Measurements from ENCODE around the gene EFEMP2. TPM values are rescaled to one million over a fixed set of nuclear protein-coding genes. Genes with fewer than 3 reads are reported as not detected.
A peak's percentile ranks its signal among the peaks of the same experiment; 100 is the strongest.

Gene EFEMP2
- total RNA-seq, 1 donor from 2014 or later, result 97.3 TPM

DNA sequence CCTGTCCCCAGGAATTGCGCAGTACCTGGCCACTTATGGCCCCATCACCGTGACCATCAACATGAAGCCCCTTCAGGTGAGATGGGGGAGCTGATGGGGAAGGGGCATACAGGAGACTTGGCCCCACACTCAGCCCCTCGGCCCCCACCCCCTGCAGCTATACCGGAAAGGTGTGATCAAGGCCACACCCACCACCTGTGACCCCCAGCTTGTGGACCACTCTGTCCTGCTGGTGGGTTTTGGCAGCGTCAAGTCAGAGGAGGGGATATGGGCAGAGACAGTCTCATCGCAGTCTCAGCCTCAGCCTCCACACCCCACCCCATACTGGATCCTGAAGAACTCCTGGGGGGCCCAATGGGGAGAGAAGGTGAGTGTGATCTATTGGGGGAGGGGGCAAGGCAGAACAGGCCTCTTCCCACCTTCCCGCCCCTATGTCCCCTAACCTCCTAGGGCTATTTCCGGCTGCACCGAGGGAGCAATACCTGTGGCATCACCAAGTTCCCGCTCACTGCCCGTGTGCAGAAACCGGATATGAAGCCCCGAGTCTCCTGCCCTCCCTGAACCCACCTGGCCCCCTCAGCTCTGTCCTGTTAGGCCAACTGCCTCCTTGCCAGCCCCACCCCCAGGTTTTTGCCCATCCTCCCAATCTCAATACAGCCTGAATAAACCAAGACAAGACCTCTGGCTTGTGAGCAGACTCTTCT is 10.6 kb upstream of the EFEMP2 start:
- Mint-ChIP-seq H3K4me1 (ENCODE audit: low read depth, unreplicated experiment) (peaks cover 10% of the 10 kb centered on the region), H3K9me3 (ENCODE audit: unreplicated experiment) (no peaks in the 10 kb centered on the region), H3K4me3 (ENCODE audit: unreplicated experiment) (peak overlapping the region; percentile 45), H3K27me3 (ENCODE audit: low read depth, unreplicated experiment) (no peaks in the 10 kb centered on the region), H3K36me3 (ENCODE audit: low read depth, unreplicated experiment) (peaks cover 14% of the 10 kb centered on the region), H3K27ac (ENCODE audit: unreplicated experiment) (no peak overlapping the region)
- Histone ChIP-seq H3K4me1 (ENCODE audit: insufficient read depth, low read length) (peaks cover 29% of the 10 kb centered on the region), H3K9ac (ENCODE audit: low read length) (no peak overlapping the region), H3K79me2 (ENCODE audit: insufficient read depth, low read length) (peaks cover 36% of the 10 kb centered on the region), H3K27ac (ENCODE audit: low read depth, low read length) (no peak overlapping the region), H3K27me3 (ENCODE audit: insufficient read depth, low read length) (no peaks in the 10 kb centered on the region), H3K9me3 (ENCODE audit: insufficient read depth, low read depth, low read length) (no peaks in the 10 kb centered on the region), H4K20me1 (ENCODE audit: insufficient read depth, low read length) (peaks cover 41% of the 10 kb centered on the region), H3K4me3 (ENCODE audit: insufficient read depth, low read depth, low read length) (no peak overlapping the region), H3K4me2 (ENCODE audit: low read length) (no peak overlapping the region), H3K36me3 (ENCODE audit: insufficient read depth, low read length) (peaks cover 14% of the 10 kb centered on the region), H2AFZ (ENCODE audit: low read depth, low read length) (no peak overlapping the region)
- DNase-seq (ENCODE audit: low read depth), result no peak
- no peak for FAIRE-seq
- TF ChIP-seq EZH2 (IDR thresholded peaks at IDR 0.05; ENCODE audit: insufficient read depth, low read length) (no peak), CTCF (IDR thresholded peaks at IDR 0.05; ENCODE audit: insufficient read depth, low read depth, low read length) (no peak)

- Histone ChIP-seq H3K9me3 (ENCODE audit: insufficient read depth, low read depth, low read length) (no peaks in the 10 kb centered on the region), H3K4me3 (ENCODE audit: insufficient read depth, low read depth, low read length) (no peak overlapping the region), H3K4me1 (ENCODE audit: insufficient read depth, low read length) (peaks cover 24% of the 10 kb centered on the region), H3K4me2 (ENCODE audit: low read length) (no peak overlapping the region), H3K27me3 (ENCODE audit: insufficient read depth, low read length) (no peaks in the 10 kb centered on the region), H2AFZ (ENCODE audit: low read depth, low read length) (no peak overlapping the region), H4K20me1 (ENCODE audit: insufficient read depth, low read length) (peaks cover 36% of the 10 kb centered on the region), H3K36me3 (ENCODE audit: insufficient read depth, low read length) (peaks cover 14% of the 10 kb centered on the region), H3K27ac (ENCODE audit: low read depth, low read length) (no peak overlapping the region), H3K9ac (ENCODE audit: low read length) (no peak overlapping the region), H3K79me2 (ENCODE audit: insufficient read depth, low read length) (peaks cover 28% of the 10 kb centered on the region)
- no peak for TF ChIP-seq CTCF (IDR thresholded peaks at IDR 0.05; ENCODE audit: insufficient read depth, low read depth, low read length)
- no peak for TF ChIP-seq EZH2 (IDR thresholded peaks at IDR 0.05; ENCODE audit: insufficient read depth, low read length)
- H3K4me3 Mint-ChIP-seq (ENCODE audit: unreplicated experiment), result peak overlapping the region; percentile 68
- DNase-seq (ENCODE audit: low read depth), result no peak
- H3K4me1 Mint-ChIP-seq (ENCODE audit: low read depth, unreplicated experiment), result peaks cover 10% of the 10 kb centered on the region
- FAIRE-seq, result no peak
- no peaks in the 10 kb centered on the region for H3K9me3 Mint-ChIP-seq (ENCODE audit: unreplicated experiment)
- peak overlapping the region; percentile 34 for H3K27ac Mint-ChIP-seq (ENCODE audit: unreplicated experiment)
- no peaks in the 10 kb centered on the region for H3K27me3 Mint-ChIP-seq (ENCODE audit: low read depth, unreplicated experiment)
- peaks cover 14% of the 10 kb centered on the region for H3K36me3 Mint-ChIP-seq (ENCODE audit: low read depth, unreplicated experiment)
Measured at GRCh38 chr11:65882120-65883057, 9.8 kb upstream of the EFEMP2 start.
